ENCODE data around the gene BRCC3.

Gene BRCC3

GRCh38 chrX:155070975-155071693 is at the start of gene BRCC3, which contains the start of the genes CMC4 and MTCP1:
Gene BRCC3 (plus strand): TSS chrX:155071508. CDS start chrX:155071528, 20 bp downstream.
Gene CMC4 (minus strand): TSS chrX:155071136. CDS start chrX:155064023, 7,113 bp downstream.
Gene MTCP1 (minus strand): TSS chrX:155071136. CDS start chrX:155066010, 5,126 bp downstream.
- peak; percentile 49 to 61 (median 50) for DNase-seq (ENCODE audit: low read depth in 3 of 3)

DNA sequence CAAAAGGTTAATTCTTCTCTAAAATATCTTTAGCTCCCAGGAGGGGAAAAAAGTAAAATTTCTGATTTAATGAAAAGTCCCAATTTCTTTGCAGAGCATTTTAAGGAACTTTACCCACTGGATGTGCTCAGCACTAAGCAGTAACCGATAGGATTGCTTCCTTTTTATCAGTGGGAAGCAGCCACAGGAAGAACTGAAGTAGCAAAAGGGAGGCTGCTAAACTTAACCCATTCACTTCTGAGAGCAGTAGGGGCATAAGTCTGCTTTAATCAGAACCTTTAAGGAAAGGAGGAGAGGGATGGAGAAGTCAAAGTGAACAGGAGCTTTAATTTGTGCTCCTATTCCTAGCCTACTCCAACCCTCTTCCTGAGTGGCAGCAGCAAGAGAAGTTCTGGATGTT is 48.7 kb upstream of the BRCC3 start, which contains the start of gene F8:
F8 (minus strand) TSS at position 139 of the 400 bp plus-strand sequence. CDS start 171 bp downstream, outside the sequence.
- no peak for DNase-seq (ENCODE audit: low read depth in 3 of 3)

- no peak for DNase-seq (ENCODE audit: low read depth in 3 of 3)
Observed at GRCh38 chrX:155023907-155024833, 47.1 kb upstream of the BRCC3 start.

GRCh38 chrX:155026420-155026726 is 44.9 kb upstream of the BRCC3 start:
- no peak for DNase-seq (ENCODE audit: low read depth in 3 of 3)

DNA sequence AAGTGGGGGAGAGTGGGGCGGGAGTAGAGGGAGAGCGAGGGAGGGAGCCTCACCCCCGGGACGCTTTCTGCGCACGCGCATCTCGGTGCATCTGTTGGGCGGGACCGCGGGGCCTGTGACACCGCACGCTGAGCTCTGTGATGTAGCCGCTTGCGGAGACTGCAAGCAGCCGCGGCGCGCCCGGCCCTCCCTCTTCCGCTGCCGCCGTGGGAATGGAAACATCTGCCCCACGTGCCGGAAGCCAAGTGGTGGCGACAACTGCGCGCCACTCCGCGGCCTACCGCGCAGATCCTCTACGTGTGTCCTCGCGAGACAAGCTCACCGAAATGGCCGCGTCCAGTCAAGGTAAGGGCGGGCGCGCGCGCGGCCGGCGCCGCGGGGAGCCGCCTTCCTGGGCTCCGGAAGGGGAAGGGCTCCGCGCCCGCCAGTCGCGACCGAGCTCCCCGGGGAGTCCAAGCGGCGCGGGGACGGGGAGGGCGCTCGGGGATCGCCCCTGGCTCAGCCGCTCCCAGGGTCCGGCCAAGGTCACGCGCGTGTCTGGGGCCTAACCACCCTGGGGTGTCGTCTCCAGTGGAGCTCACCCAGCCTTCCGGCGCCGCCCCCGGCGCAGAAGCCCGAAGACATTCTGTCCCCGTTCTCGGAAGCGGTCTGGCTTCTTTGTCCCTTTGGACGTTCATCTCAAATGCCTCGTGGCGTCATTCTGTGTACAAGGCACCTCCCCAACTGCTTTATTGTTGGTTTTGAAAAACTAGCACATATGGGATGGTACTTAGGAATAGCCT is 44.4 kb upstream of the BRCC3 start, which contains the start of gene FUNDC2:
FUNDC2 (plus strand) TSS at position 118 of the 782 bp plus-strand sequence; CDS start at position 213, 95 bp downstream.
- DNase-seq (ENCODE audit: low read depth in 3 of 3), result peak; percentile 75 to 89 (median 88)

GRCh38 chrX:155027509-155028066 is 43.7 kb upstream of the BRCC3 start:
- DNase-seq (ENCODE audit: low read depth in 3 of 3), result no peak

- DNase-seq (ENCODE audit: low read depth in 3 of 3), result no peak
Observed at GRCh38 chrX:155028129-155028528, 43.2 kb upstream of the BRCC3 start.

GRCh38 chrX:155028877-155029291 is 42.4 kb upstream of the BRCC3 start:
- DNase-seq (ENCODE audit: low read depth in 3 of 3), result no peak

DNA sequence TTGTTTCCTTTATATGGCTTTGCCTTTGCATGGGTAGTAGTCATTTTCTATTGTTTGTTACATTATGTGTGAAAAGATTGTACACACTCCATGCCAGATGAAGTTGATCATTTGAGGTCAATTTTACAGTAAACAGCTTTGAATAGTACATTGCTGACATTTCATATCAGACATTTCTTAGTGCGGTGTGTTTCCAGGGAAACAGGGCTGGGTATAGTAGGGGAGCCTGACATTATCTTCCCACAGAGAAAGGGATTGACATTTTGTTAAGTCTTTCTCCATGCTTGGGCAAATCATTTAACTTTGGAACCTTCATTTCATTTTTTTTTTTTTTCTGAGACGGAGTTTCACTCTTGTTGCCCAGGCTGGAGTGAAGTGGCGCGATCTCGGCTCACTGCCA is 39.7 kb upstream of the BRCC3 start:
- DNase-seq (ENCODE audit: low read depth in 3 of 3), result no peak

GRCh38 chrX:155035688-155036087 is 35.6 kb upstream of the BRCC3 start:
- DNase-seq (ENCODE audit: low read depth in 3 of 3), result no peak

DNA sequence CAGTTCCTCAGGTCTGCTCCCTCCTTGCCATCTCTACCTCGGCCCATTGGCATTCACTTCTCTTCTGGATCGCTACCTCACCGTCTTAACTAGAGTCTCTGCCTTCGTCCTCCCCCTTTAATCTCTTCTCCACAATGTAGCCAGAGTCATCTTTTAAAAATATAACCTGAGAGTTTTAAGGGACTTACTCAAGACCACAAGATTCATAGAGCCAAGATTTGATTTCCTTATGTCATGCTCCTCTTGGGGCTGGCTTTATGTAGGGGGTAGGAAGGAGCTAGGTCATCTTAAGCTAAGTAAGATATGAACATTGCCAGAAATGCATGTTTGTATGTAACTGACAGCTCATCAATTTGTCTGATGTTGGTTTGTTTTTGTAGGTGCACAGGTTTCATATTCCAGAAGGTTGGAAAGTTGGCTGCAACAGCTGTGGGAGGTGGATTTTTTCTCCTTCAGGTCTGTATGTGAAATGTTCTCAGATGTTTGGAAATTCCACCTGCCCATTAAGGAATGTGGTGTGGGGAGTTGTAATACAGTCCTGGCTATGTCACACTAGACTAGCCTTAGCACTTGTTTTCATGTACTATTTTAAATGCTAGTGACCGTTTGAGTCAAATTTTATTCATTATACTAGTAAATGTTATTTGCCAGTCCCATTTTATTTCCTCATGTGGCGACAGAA is 25.0 kb upstream of the BRCC3 start:
- no peak for DNase-seq (ENCODE audit: low read depth in 3 of 3)

DNA sequence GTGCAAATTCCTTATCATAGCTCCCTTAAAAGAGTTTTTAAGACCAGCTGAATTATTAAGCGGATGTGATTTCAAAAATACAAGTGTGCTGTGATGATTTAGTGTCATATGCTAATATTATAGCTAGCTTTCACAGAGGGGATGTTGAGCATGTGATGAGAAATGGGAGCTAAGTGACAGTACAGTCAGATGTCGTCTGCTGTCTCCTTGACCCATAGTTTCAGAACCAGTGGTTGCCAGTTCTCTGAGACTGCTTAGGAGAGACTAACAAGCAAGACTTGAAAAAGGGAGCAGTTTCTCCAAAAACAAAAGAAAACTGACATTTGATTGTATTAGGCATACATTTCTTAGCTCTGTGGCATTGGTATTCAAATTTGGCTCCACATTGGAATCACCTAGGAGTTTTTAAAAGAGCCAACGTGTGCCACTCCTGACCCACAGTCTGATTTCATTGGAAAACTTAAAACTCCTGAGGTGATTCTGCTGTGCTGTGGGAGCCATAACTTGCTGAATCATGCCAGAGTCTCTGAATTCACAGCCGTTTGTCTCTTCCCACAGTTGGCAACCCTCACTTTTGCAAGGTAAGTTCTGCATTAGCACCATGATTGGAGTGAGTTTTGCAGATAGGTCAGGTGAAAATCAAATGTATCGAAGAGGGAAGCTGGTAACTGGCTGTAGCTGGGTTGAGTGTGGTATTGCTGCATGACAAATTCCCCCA is 24.3 kb upstream of the BRCC3 start:
- DNase-seq (ENCODE audit: low read depth in 3 of 3), result no peak

- no peak for DNase-seq (ENCODE audit: low read depth in 3 of 3)
Observed at GRCh38 chrX:155048977-155049619, 22.2 kb upstream of the BRCC3 start.

DNA sequence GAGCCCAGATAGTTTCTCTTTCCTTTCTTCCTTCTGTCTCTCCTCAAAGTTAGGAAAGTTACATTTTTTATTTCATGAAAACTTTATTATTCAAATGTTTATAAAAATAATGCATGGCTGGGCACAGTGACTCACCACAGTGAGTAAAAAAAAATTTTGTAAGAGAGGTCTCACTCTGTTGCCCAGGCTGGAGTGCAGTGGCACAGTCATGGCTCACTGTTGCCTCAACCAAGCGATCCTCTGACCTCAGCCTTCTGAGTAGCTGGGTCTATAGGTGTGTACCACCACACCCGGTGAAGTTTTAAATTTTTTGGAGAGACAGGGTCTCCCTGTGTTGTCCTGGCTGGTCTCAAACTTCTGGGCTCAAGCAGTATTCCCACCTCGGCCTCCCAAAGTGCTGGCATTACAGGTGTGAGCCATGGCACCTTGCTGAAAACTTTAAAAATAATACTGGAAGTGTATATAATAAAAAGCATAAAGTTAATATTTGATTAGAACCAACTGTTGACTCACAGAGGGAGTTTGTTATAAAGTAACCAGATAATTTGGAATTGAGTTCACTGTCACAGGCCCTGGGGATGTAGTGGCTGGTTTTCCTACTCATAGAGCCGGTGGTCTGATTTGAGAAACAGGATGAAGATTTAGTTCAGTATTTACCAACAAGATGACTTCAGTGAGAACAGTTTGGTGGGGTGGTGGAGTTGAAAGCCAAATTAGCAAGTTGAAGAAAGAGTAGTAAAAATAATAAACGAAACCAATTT is 18.4 kb upstream of the BRCC3 start:
- DNase-seq (ENCODE audit: low read depth in 3 of 3), result no peak

DNA sequence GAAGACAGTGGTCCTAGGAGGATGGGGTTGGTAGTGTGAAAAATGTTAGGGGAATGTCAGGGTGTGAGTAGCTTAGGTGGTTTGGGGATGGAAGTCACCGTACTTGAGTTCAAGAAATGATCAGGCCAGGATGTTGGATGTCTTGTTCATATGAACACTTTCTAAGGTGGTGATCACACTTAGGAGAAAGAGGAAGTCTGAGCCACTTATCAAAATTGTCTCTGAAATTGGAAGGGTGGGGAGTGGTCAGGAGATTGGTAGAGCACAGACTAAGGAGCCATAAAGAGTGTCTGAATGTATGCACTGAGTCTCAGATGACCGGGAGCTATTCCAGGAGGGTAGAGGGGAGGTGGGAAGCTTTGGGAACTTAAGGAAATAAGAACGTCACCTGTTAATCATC is 17.7 kb upstream of the BRCC3 start:
- no peak for DNase-seq (ENCODE audit: low read depth in 3 of 3)

DNA sequence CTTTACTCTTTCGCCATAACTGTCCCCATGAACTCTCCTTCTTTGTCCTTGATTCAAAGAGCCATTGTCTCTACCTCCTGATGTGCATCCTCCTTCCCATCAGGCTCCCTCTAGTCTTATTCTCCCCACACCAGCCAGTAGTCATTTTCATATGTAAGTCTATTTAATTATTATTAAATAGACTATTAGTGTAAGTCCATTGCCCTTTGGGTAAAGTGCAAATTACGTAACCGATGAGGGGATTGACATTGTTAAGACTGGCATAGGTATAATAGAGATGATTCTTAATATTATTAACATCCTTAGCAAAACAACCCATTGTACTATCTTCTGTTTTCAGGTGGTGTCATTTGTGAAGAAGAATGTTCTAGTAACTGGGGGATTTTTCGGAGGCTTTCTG is 17.1 kb upstream of the BRCC3 start:
- DNase-seq (ENCODE audit: low read depth in 3 of 3), result no peak

DNA sequence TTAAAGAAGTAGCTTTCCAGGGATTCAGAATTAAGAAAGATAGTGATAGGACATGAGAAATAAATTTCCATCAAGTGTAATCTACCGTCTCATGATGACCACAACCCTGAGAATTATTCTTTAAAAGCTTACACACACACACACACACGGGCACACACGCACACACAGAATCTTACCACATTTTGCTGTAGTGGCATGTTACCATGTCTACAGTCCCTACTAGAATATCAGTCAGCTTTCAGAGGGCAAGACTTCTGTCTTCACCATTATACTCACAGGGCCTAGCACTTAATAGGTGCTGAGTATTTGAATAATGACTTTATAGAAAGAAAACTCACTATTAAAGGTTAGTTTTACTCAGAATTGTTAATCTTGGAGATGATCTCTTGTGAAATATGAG is 15.8 kb upstream of the BRCC3 start:
- no peak for DNase-seq (ENCODE audit: low read depth in 3 of 3)

- DNase-seq (ENCODE audit: low read depth in 3 of 3), result no peak
Observed at GRCh38 chrX:155056471-155056870, 14.8 kb upstream of the BRCC3 start.

All from stimulated activated CD4-positive, alpha-beta T cell treated with anti-CD3 and anti-CD28 coated beads, TNF-alpha, amount 100 ng/mL, for 4 hours (primary cell).